HepG2 (cell line): ENCODE data around the gene LBX2. TPM values are rescaled to one million over a fixed set of nuclear protein-coding genes. Genes with fewer than 3 reads are reported as not detected.
A peak's percentile ranks its signal among the peaks of the same experiment; 100 is the strongest.

Experiments
- ARNT2 ChIP-seq: sonication (generic); formaldehyde crosslinking; IDR thresholded peaks from 2 replicates; pipeline ENCODE4 v1.8.0; 2022; ENCODE audit warnings: mild to moderate bottlenecking, low read depth, missing genetic modification reagents, moderate library complexity
- CCDC6 ChIP-seq: sonication (generic); formaldehyde crosslinking; IDR thresholded peaks from 2 replicates; pipeline ENCODE4 v1.8.1; 2022; ENCODE audit warnings: mild to moderate bottlenecking, missing genetic modification reagents, moderate library complexity
- CEBPB ChIP-seq: IDR thresholded peaks from 2 replicates; pipeline ENCODE4 v1.6.1; 2011; ENCODE audit warnings: low read depth, low read length, improper control_type of control experiment, borderline replicate concordance
- ELF4 ChIP-seq: sonication (generic); formaldehyde crosslinking; IDR thresholded peaks from 2 replicates; pipeline ENCODE4 v1.5.0; 2020; ENCODE audit warnings: missing genetic modification reagents, mild to moderate bottlenecking, moderate library complexity, borderline replicate concordance
- GTF2F1 ChIP-seq: fragments of 150-350 bp; IDR thresholded peaks from 2 replicates; pipeline ENCODE4 v1.6.1; 2014; ENCODE audit warnings: low read length
- NFIB ChIP-seq: sonication (generic); formaldehyde crosslinking; IDR thresholded peaks from 2 replicates; pipeline ENCODE4 v1.9.0; 2021; ENCODE audit warnings: missing genetic modification reagents, mild to moderate bottlenecking, borderline replicate concordance
- SAFB2 ChIP-seq: sonication (generic); formaldehyde crosslinking; IDR thresholded peaks from 2 replicates; pipeline ENCODE4 v1.5.1; 2020; ENCODE audit warnings: missing genetic modification reagents, low read depth, mild to moderate bottlenecking, borderline replicate concordance
- SAP130 ChIP-seq: IDR thresholded peaks from 2 replicates; pipeline ENCODE4 v1.6.1; 2016; ENCODE audit warnings: low read depth
- TBP ChIP-seq: sonication (generic); formaldehyde crosslinking; IDR thresholded peaks from 2 replicates; pipeline ENCODE4 v1.5.0; 2020; ENCODE audit warnings: missing genetic modification reagents
- ZBTB2 ChIP-seq: sonication (generic); formaldehyde crosslinking; IDR thresholded peaks from 2 replicates; pipeline ENCODE4 v1.8.0; 2022; ENCODE audit warnings: low read depth, missing genetic modification reagents
- ZNF614 ChIP-seq: IDR thresholded peaks from 2 replicates; pipeline ENCODE4 v1.6.1; 2018; ENCODE audit warnings: missing biosample characterization, missing genetic modification reagents, inconsistent platforms, borderline replicate concordance
- ZNF841 ChIP-seq: sonication (generic); formaldehyde crosslinking; IDR thresholded peaks from 2 replicates; pipeline ENCODE4 v1.8.1; 2023; ENCODE audit warnings: missing genetic modification reagents, borderline replicate concordance
- polyA plus RNA-seq, 8 experiments: library from polyadenylated mRNA; depleted of rRNA in 3 of 8; stranded (reverse) in 7 of 8; unstranded in 1 of 8; fragments of >200 nt; fragmentation: Illumina TruSeq in 4 of 8; extraction: Trizol in 4 of 8; gene quantifications; 2 replicates each; pipeline versions ENCODE4 v1.2.1 to v1.2.3, GENCODE V29; 2011 to 2016; ENCODE audit warnings: low read depth in 4 of 8, missing spikeins in 1 of 8, mixed read lengths in 1 of 8; ENCODE audit not compliant: insufficient read depth in 1 of 8
- total RNA-seq, 5 experiments: library from RNA; depleted of rRNA; stranded (reverse); fragments of >200 nt; fragmentation: Illumina TruSeq; extraction: Trizol; gene quantifications; 2 replicates each; pipeline ENCODE4 v1.2.3, GENCODE V29; 2016; ENCODE audit warnings: low read depth in 1 of 5
- TF ChIP-seq, protein P1 (sequence below): sonication (generic); formaldehyde crosslinking; IDR thresholded peaks from 2 replicates; pipeline ENCODE4 v1.8.0; 2022; ENCODE audit warnings: missing genetic modification reagents, mild to moderate bottlenecking, borderline replicate concordance
- TF ChIP-seq, protein P2 (sequence below): sonication (generic); formaldehyde crosslinking; IDR thresholded peaks from 2 replicates; pipeline ENCODE4 v1.4.0; 2020; ENCODE audit warnings: missing genetic modification reagents
- TF ChIP-seq, protein P3 (sequence below), 2 experiments: fragments of 450-650 bp in 1 of 2; sonication (generic) in 1 of 2; formaldehyde crosslinking in 1 of 2; IDR thresholded peaks; 2 replicates each; pipeline versions ENCODE4 v1.6.1 to v1.8.0; 2016 to 2022; ENCODE audit warnings: antibody characterized with exemption in 1 of 2, mild to moderate bottlenecking in 1 of 2, missing genetic modification reagents in 1 of 2

The LBX2 gene
- total and polyA plus RNA-seq, 2 of the 13 experiments (the other 11 are each of a cell fraction or from before 2014, with no cell fraction given) = 6.4 to 8.1 TPM

GRCh38 chr2:74525717-74526648 is 26.6 kb upstream of the LBX2 start, which contains the start of gene DQX1 (continued):
- TF ChIP-seq NFIB (no peak), SAP130 (CRISPR knock-in tag) (peak; percentile 98), ZNF614 (CRISPR knock-in tag) (peak; percentile 83; the same call in 1 of the 2 replicates), TBP (CRISPR knock-in tag) (no peak), CCDC6 (CRISPR knock-in tag) (peak; percentile 60), ZNF841 (no peak), ZBTB2 (CRISPR knock-in tag) (no peak), ELF4 (CRISPR knock-in tag) (peak; percentile 90), SAFB2 (CRISPR knock-in tag) (no peak), GTF2F1 (no peak), ARNT2 (CRISPR knock-in tag) (peak; percentile 46), CEBPB (no peak)
- TF ChIP-seq, protein P1, sequence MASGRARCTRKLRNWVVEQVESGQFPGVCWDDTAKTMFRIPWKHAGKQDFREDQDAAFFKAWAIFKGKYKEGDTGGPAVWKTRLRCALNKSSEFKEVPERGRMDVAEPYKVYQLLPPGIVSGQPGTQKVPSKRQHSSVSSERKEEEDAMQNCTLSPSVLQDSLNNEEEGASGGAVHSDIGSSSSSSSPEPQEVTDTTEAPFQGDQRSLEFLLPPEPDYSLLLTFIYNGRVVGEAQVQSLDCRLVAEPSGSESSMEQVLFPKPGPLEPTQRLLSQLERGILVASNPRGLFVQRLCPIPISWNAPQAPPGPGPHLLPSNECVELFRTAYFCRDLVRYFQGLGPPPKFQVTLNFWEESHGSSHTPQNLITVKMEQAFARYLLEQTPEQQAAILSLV = peak; percentile 46
- TF ChIP-seq, protein P2, sequence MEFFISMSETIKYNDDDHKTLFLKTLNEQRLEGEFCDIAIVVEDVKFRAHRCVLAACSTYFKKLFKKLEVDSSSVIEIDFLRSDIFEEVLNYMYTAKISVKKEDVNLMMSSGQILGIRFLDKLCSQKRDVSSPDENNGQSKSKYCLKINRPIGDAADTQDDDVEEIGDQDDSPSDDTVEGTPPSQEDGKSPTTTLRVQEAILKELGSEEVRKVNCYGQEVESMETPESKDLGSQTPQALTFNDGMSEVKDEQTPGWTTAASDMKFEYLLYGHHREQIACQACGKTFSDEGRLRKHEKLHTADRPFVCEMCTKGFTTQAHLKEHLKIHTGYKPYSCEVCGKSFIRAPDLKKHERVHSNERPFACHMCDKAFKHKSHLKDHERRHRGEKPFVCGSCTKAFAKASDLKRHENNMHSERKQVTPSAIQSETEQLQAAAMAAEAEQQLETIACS (CRISPR knock-in tag) = no peak
- TF ChIP-seq, protein P3, sequence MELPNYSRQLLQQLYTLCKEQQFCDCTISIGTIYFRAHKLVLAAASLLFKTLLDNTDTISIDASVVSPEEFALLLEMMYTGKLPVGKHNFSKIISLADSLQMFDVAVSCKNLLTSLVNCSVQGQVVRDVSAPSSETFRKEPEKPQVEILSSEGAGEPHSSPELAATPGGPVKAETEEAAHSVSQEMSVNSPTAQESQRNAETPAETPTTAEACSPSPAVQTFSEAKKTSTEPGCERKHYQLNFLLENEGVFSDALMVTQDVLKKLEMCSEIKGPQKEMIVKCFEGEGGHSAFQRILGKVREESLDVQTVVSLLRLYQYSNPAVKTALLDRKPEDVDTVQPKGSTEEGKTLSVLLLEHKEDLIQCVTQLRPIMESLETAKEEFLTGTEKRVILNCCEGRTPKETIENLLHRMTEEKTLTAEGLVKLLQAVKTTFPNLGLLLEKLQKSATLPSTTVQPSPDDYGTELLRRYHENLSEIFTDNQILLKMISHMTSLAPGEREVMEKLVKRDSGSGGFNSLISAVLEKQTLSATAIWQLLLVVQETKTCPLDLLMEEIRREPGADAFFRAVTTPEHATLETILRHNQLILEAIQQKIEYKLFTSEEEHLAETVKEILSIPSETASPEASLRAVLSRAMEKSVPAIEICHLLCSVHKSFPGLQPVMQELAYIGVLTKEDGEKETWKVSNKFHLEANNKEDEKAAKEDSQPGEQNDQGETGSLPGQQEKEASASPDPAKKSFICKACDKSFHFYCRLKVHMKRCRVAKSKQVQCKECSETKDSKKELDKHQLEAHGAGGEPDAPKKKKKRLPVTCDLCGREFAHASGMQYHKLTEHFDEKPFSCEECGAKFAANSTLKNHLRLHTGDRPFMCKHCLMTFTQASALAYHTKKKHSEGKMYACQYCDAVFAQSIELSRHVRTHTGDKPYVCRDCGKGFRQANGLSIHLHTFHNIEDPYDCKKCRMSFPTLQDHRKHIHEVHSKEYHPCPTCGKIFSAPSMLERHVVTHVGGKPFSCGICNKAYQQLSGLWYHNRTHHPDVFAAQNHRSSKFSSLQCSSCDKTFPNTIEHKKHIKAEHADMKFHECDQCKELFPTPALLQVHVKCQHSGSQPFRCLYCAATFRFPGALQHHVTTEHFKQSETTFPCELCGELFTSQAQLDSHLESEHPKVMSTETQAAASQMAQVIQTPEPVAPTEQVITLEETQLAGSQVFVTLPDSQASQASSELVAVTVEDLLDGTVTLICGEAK (IDR thresholded peaks at IDR 0.05) = no peak
- TF ChIP-seq, protein P3 (CRISPR knock-in tag; IDR thresholded peaks at IDR 0.05) = no peak
